Dendritic cell treated with granulocyte-macrophage colony-stimulating factor and Interleukin-4, amounts not matched to agents 40 ng/mL and 50 ng/mL, for 4 days (primary cell): ENCODE data around the gene SGCA.

Experiments
- H3K27ac Mint-ChIP-seq: one replicate; pipeline ENCODE4 v1.8.0; 2022; ENCODE audit warnings: mild to moderate bottlenecking, mixed read lengths
- H3K27me3 Mint-ChIP-seq: one replicate; pipeline ENCODE4 v1.8.0; 2022; ENCODE audit warnings: mild to moderate bottlenecking, mixed read lengths
- H3K36me3 Mint-ChIP-seq: one replicate; pipeline ENCODE4 v1.8.0; 2022; ENCODE audit warnings: low read depth, mixed read lengths
- H3K4me1 Mint-ChIP-seq: one replicate; pipeline ENCODE4 v1.8.0; 2022; ENCODE audit warnings: low read depth, mixed read lengths
- H3K4me3 Mint-ChIP-seq: one replicate; pipeline ENCODE4 v1.8.0; 2022; ENCODE audit warnings: mild to moderate bottlenecking, moderate library complexity, mixed read lengths
- H3K9me3 Mint-ChIP-seq: one replicate; pipeline ENCODE4 v1.8.0; 2022; ENCODE audit warnings: mixed read lengths
- intact Hi-C: fragments of 100-400 bp; cut with micrococcal nuclease; formaldehyde crosslinking; loops from one replicate; pipeline ENCODE4 v1.15.0; 2022

The SGCA gene

GRCh38 chr17:50149417-50150353 lies 16.1 kb upstream of the SGCA start:
- Mint-ChIP-seq H3K36me3 (peaks cover 59% of the 10 kb centered on the region), H3K9me3 (no peaks in the 10 kb centered on the region), H3K4me1 (peaks cover 56% of the 10 kb centered on the region), H3K4me3 (peak overlapping the region; percentile 89), H3K27ac (peak overlapping the region; percentile 80), H3K27me3 (no peaks in the 10 kb centered on the region)
- intact Hi-C loops = loop anchor here (5.0 to 10.0 kb wide), 2 partner anchors 55 to 198 kb away; partner anchors contain the start of genes PDK2 and XYLT2

- Mint-ChIP-seq H3K27ac (peak within 1 kb of the TSS; percentile 80), H3K27me3 (no peaks in the 10 kb centered on the region), H3K36me3 (peaks cover 51% of the 10 kb centered on the region), H3K9me3 (no peaks in the 10 kb centered on the region), H3K4me1 (peaks cover 56% of the 10 kb centered on the region), H3K4me3 (peak within 1 kb of the TSS; percentile 89)
- intact Hi-C loops = loop anchor here (10.0 kb wide), 1 partner anchor 56 kb away; the partner anchor contains the start of gene PDK2
Measured at GRCh38 chr17:50150354-50151040, 15.3 kb upstream of the SGCA start, which contains the start of gene PPP1R9B. Gene PPP1R9B, minus strand, starts transcription at chr17:50150677. Its CDS starts 164 bp downstream, at chr17:50150513.

GRCh38 chr17:50151041-50151936 lies 14.5 kb upstream of the SGCA start:
- intact Hi-C loops = loop anchor here (10.0 kb wide), 1 partner anchor 56 kb away; the partner anchor contains the start of gene PDK2
- H3K4me1 Mint-ChIP-seq = peaks cover 49% of the 10 kb centered on the region
- peaks cover 43% of the 10 kb centered on the region for H3K36me3 Mint-ChIP-seq
- H3K27me3 Mint-ChIP-seq = no peaks in the 10 kb centered on the region
- H3K27ac Mint-ChIP-seq = peak overlapping the region; percentile 80
- H3K4me3 Mint-ChIP-seq = peak overlapping the region; percentile 89
- H3K9me3 Mint-ChIP-seq = no peaks in the 10 kb centered on the region

GRCh38 chr17:50151937-50152547 lies 13.8 kb upstream of the SGCA start:
- Mint-ChIP-seq H3K4me3 (peak overlapping the region; percentile 89), H3K27me3 (no peaks in the 10 kb centered on the region), H3K36me3 (peaks cover 35% of the 10 kb centered on the region), H3K4me1 (peaks cover 42% of the 10 kb centered on the region), H3K27ac (peak overlapping the region; percentile 80), H3K9me3 (no peaks in the 10 kb centered on the region)
- intact Hi-C loops = loop anchor here (10.0 kb wide), 1 partner anchor 57 kb away; the partner anchor contains the start of gene PDK2

GRCh38 chr17:50152736-50153135 lies 13.1 kb upstream of the SGCA start:
- Mint-ChIP-seq H3K27ac (peak overlapping the region; percentile 80), H3K36me3 (peaks cover 29% of the 10 kb centered on the region), H3K4me1 (peaks cover 36% of the 10 kb centered on the region), H3K27me3 (no peaks in the 10 kb centered on the region), H3K4me3 (no peak overlapping the region), H3K9me3 (no peaks in the 10 kb centered on the region)
- intact Hi-C loops = loop anchor here (10.0 kb wide), 1 partner anchor 58 kb away; the partner anchor contains the start of gene PDK2

GRCh38 chr17:50153650-50154575 lies 11.9 kb upstream of the SGCA start:
- peaks cover 36% of the 10 kb centered on the region for H3K4me1 Mint-ChIP-seq
- no peaks in the 10 kb centered on the region for H3K9me3 Mint-ChIP-seq
- H3K27ac Mint-ChIP-seq = peak overlapping the region; percentile 5
- H3K36me3 Mint-ChIP-seq = peaks cover 17% of the 10 kb centered on the region
- intact Hi-C loops = loop anchor here (10.0 kb wide), 1 partner anchor 59 kb away; the partner anchor contains the start of gene PDK2
- no peak overlapping the region for H3K4me3 Mint-ChIP-seq
- H3K27me3 Mint-ChIP-seq = no peaks in the 10 kb centered on the region

GRCh38 chr17:50154604-50155003 lies 11.2 kb upstream of the SGCA start:
- intact Hi-C loops = loop anchor here (10.0 kb wide), 1 partner anchor 60 kb away; the partner anchor contains the start of gene PDK2
- peak overlapping the region; percentile 5 for H3K27ac Mint-ChIP-seq
- no peaks in the 10 kb centered on the region for H3K9me3 Mint-ChIP-seq
- peaks cover 10% of the 10 kb centered on the region for H3K36me3 Mint-ChIP-seq
- H3K27me3 Mint-ChIP-seq = peaks cover 3% of the 10 kb centered on the region
- H3K4me1 Mint-ChIP-seq = peaks cover 36% of the 10 kb centered on the region
- no peak overlapping the region for H3K4me3 Mint-ChIP-seq

GRCh38 chr17:50155115-50155819 lies 10.5 kb upstream of the SGCA start:
- Mint-ChIP-seq H3K36me3 (peaks cover 6% of the 10 kb centered on the region), H3K4me3 (no peak overlapping the region), H3K27ac (no peak overlapping the region), H3K27me3 (peaks cover 8% of the 10 kb centered on the region), H3K9me3 (no peaks in the 10 kb centered on the region), H3K4me1 (peaks cover 36% of the 10 kb centered on the region)
- intact Hi-C loops = loop anchor here (10.0 kb wide), 1 partner anchor 60 kb away; the partner anchor contains the start of gene PDK2

GRCh38 chr17:50157891-50158290 lies 7.9 kb upstream of the SGCA start:
- no peaks in the 10 kb centered on the region for H3K9me3 Mint-ChIP-seq
- H3K27ac Mint-ChIP-seq = no peak overlapping the region
- H3K36me3 Mint-ChIP-seq = no peaks in the 10 kb centered on the region
- peaks cover 25% of the 10 kb centered on the region for H3K27me3 Mint-ChIP-seq
- H3K4me1 Mint-ChIP-seq = peaks cover 47% of the 10 kb centered on the region
- intact Hi-C loops = loop anchor here (10.0 kb wide), 1 partner anchor 63 kb away; the partner anchor contains the start of gene PDK2
- no peak overlapping the region for H3K4me3 Mint-ChIP-seq

GRCh38 chr17:50161023-50161910 lies 4.5 kb upstream of the SGCA start:
- no peak overlapping the region for H3K27ac Mint-ChIP-seq
- peaks cover 32% of the 10 kb centered on the region for H3K27me3 Mint-ChIP-seq
- intact Hi-C loops = loop anchor here (5.0 kb wide), 1 partner anchor 34 kb away; no protein-coding TSS in a partner anchor
- peaks cover 35% of the 10 kb centered on the region for H3K4me1 Mint-ChIP-seq
- H3K9me3 Mint-ChIP-seq = no peaks in the 10 kb centered on the region
- H3K36me3 Mint-ChIP-seq = no peaks in the 10 kb centered on the region
- peak overlapping the region; percentile 59 for H3K4me3 Mint-ChIP-seq

- Mint-ChIP-seq H3K27ac (no peak overlapping the region), H3K9me3 (no peaks in the 10 kb centered on the region), H3K27me3 (peaks cover 33% of the 10 kb centered on the region), H3K4me3 (no peak overlapping the region), H3K4me1 (peaks cover 35% of the 10 kb centered on the region), H3K36me3 (no peaks in the 10 kb centered on the region)
- intact Hi-C loops = loop anchor here (5.0 kb wide), 1 partner anchor 35 kb away; no protein-coding TSS in a partner anchor
Measured at GRCh38 chr17:50161911-50162288, 3.9 kb upstream of the SGCA start.
